ENCODE data around the gene MPST. TPM values are rescaled to one million over a fixed set of nuclear protein-coding genes. Genes with fewer than 3 reads are reported as not detected.
"Not testable (repeated sequence)": the region's sequence is repeated elsewhere in the genome, so short reads cannot be mapped to it uniquely, and the experiment has no call there.

The MPST gene
- total RNA-seq, 2 donors from 2014 or later: 6.4 to 12.3 TPM

- no peaks in the 10 kb centered on the region for H3K36me3 Mint-ChIP-seq (ENCODE audit: low read depth)
Measured at GRCh38 chr22:36988075-36988832, 31.3 kb upstream of the MPST start.

GRCh38 chr22:36989012-36989411 lies 30.5 kb upstream of the MPST start:
- H3K4me1 Mint-ChIP-seq; H3K4me3 Mint-ChIP-seq; ATAC-seq; H3K36me3 Mint-ChIP-seq (ENCODE audit: low read depth); DNase-seq; H3K27ac Mint-ChIP-seq: not testable (repeated sequence)
- peaks cover 14% of the 10 kb centered on the region for H3K9me3 ChIP-seq (ENCODE audit: control insufficient read depth, low read length, poor library complexity, severe bottlenecking)
- H3K27me3 Mint-ChIP-seq: peaks cover 43% of the 10 kb centered on the region

More at GRCh38 chr22:36988075-36988832, 31.3 kb upstream of the MPST start:
- peaks cover 14% of the 10 kb centered on the region for H3K9me3 ChIP-seq (ENCODE audit: control insufficient read depth, low read length, poor library complexity, severe bottlenecking)
- H3K4me3 Mint-ChIP-seq: no peak overlapping the region
- peaks cover 40% of the 10 kb centered on the region for H3K27me3 Mint-ChIP-seq
- no peak for ATAC-seq
- H3K27ac Mint-ChIP-seq: no peak overlapping the region
- no peaks in the 10 kb centered on the region for H3K4me1 Mint-ChIP-seq
- DNase-seq: no peak

GRCh38 chr22:36990457-36990856 lies 29.1 kb upstream of the MPST start:
- DNase-seq: no peak
- Mint-ChIP-seq H3K27ac (no peak overlapping the region), H3K4me1 (no peaks in the 10 kb centered on the region), H3K27me3 (peaks cover 54% of the 10 kb centered on the region), H3K4me3 (no peak overlapping the region), H3K36me3 (ENCODE audit: low read depth) (no peaks in the 10 kb centered on the region)
- ATAC-seq: no peak
- H3K9me3 ChIP-seq (ENCODE audit: control insufficient read depth, low read length, poor library complexity, severe bottlenecking): peaks cover 11% of the 10 kb centered on the region

- H3K4me3 Mint-ChIP-seq: no peak overlapping the region
- no peak for DNase-seq
- H3K36me3 Mint-ChIP-seq (ENCODE audit: low read depth): no peaks in the 10 kb centered on the region
- no peak overlapping the region for H3K27ac Mint-ChIP-seq
- H3K4me1 Mint-ChIP-seq: no peaks in the 10 kb centered on the region
- H3K27me3 Mint-ChIP-seq: peaks cover 57% of the 10 kb centered on the region
- no peak for ATAC-seq
- H3K9me3 ChIP-seq (ENCODE audit: control insufficient read depth, low read length, poor library complexity, severe bottlenecking): peaks cover 3% of the 10 kb centered on the region
Measured at GRCh38 chr22:36991206-36991605, 28.3 kb upstream of the MPST start.

GRCh38 chr22:36997746-36998145 lies 21.8 kb upstream of the MPST start:
- ATAC-seq (no peak), DNase-seq (no peak)
- Mint-ChIP-seq H3K27ac (no peak overlapping the region), H3K36me3 (ENCODE audit: low read depth) (no peaks in the 10 kb centered on the region), H3K4me1 (peaks cover 5% of the 10 kb centered on the region), H3K4me3 (no peak overlapping the region), H3K27me3 (peaks cover 56% of the 10 kb centered on the region)
- H3K9me3 ChIP-seq (ENCODE audit: control insufficient read depth, low read length, poor library complexity, severe bottlenecking): no peaks in the 10 kb centered on the region

- Mint-ChIP-seq H3K27ac (no peak overlapping the region), H3K4me3 (no peak overlapping the region), H3K4me1 (peaks cover 9% of the 10 kb centered on the region), H3K36me3 (ENCODE audit: low read depth) (no peaks in the 10 kb centered on the region), H3K27me3 (peaks cover 60% of the 10 kb centered on the region)
- DNase-seq (no peak), ATAC-seq (no peak)
- H3K9me3 ChIP-seq (ENCODE audit: control insufficient read depth, low read length, poor library complexity, severe bottlenecking): no peaks in the 10 kb centered on the region
Measured at GRCh38 chr22:36998620-36999351, 20.8 kb upstream of the MPST start.

GRCh38 chr22:36999463-36999862 lies 20.1 kb upstream of the MPST start:
- Mint-ChIP-seq H3K4me3 (no peak overlapping the region), H3K27ac (no peak overlapping the region), H3K4me1 (peaks cover 9% of the 10 kb centered on the region), H3K36me3 (ENCODE audit: low read depth) (peaks cover 2% of the 10 kb centered on the region), H3K27me3 (peaks cover 63% of the 10 kb centered on the region)
- H3K9me3 ChIP-seq (ENCODE audit: control insufficient read depth, low read length, poor library complexity, severe bottlenecking): no peaks in the 10 kb centered on the region
- DNase-seq: no peak
- ATAC-seq: no peak

GRCh38 chr22:37000676-37001534 lies 18.6 kb upstream of the MPST start:
- Mint-ChIP-seq H3K4me1 (peaks cover 9% of the 10 kb centered on the region), H3K4me3 (no peak overlapping the region), H3K27me3 (peaks cover 65% of the 10 kb centered on the region), H3K27ac (no peak overlapping the region), H3K36me3 (ENCODE audit: low read depth) (peaks cover 2% of the 10 kb centered on the region)
- H3K9me3 ChIP-seq (ENCODE audit: control insufficient read depth, low read length, poor library complexity, severe bottlenecking): no peaks in the 10 kb centered on the region
- ATAC-seq (no peak), DNase-seq (no peak)

GRCh38 chr22:37001826-37002225 lies 17.7 kb upstream of the MPST start:
- Mint-ChIP-seq H3K4me1 (peaks cover 9% of the 10 kb centered on the region), H3K36me3 (ENCODE audit: low read depth) (peaks cover 2% of the 10 kb centered on the region), H3K27me3 (peaks cover 71% of the 10 kb centered on the region), H3K4me3 (no peak overlapping the region), H3K27ac (no peak overlapping the region)
- DNase-seq (no peak), ATAC-seq (no peak)
- H3K9me3 ChIP-seq (ENCODE audit: control insufficient read depth, low read length, poor library complexity, severe bottlenecking): no peaks in the 10 kb centered on the region

- Mint-ChIP-seq H3K4me1 (peaks cover 8% of the 10 kb centered on the region), H3K36me3 (ENCODE audit: low read depth) (peaks cover 2% of the 10 kb centered on the region), H3K27ac (no peak overlapping the region), H3K4me3 (no peak overlapping the region), H3K27me3 (peaks cover 71% of the 10 kb centered on the region)
- no peaks in the 10 kb centered on the region for H3K9me3 ChIP-seq (ENCODE audit: control insufficient read depth, low read length, poor library complexity, severe bottlenecking)
- DNase-seq (no peak), ATAC-seq (no peak)
Measured at GRCh38 chr22:37002633-37003032, 16.9 kb upstream of the MPST start.

GRCh38 chr22:37007651-37008050 lies 11.9 kb upstream of the MPST start:
- peaks cover 11% of the 10 kb centered on the region for H3K4me1 Mint-ChIP-seq
- H3K4me3 Mint-ChIP-seq: no peak overlapping the region
- no peak for DNase-seq
- no peaks in the 10 kb centered on the region for H3K9me3 ChIP-seq (ENCODE audit: control insufficient read depth, low read length, poor library complexity, severe bottlenecking)
- peaks cover 2% of the 10 kb centered on the region for H3K36me3 Mint-ChIP-seq (ENCODE audit: low read depth)
- peaks cover 64% of the 10 kb centered on the region for H3K27me3 Mint-ChIP-seq
- no peak overlapping the region for H3K27ac Mint-ChIP-seq
- no peak for ATAC-seq

- H3K4me3 Mint-ChIP-seq: no peak overlapping the region
- H3K27ac Mint-ChIP-seq: no peak overlapping the region
- ATAC-seq (no peak), DNase-seq (no peak)
- H3K27me3 Mint-ChIP-seq: peaks cover 57% of the 10 kb centered on the region
- H3K36me3 Mint-ChIP-seq (ENCODE audit: low read depth): peaks cover 2% of the 10 kb centered on the region
- peaks cover 8% of the 10 kb centered on the region for H3K4me1 Mint-ChIP-seq
- no peaks in the 10 kb centered on the region for H3K9me3 ChIP-seq (ENCODE audit: control insufficient read depth, low read length, poor library complexity, severe bottlenecking)
Measured at GRCh38 chr22:37008365-37008764, 11.2 kb upstream of the MPST start.

- peaks cover 6% of the 10 kb centered on the region for H3K4me1 Mint-ChIP-seq
- H3K4me3 Mint-ChIP-seq: no peak overlapping the region
- H3K36me3 Mint-ChIP-seq (ENCODE audit: low read depth): no peaks in the 10 kb centered on the region
- ATAC-seq (no peak), DNase-seq (no peak)
- H3K27me3 Mint-ChIP-seq: peaks cover 46% of the 10 kb centered on the region
- H3K9me3 ChIP-seq (ENCODE audit: control insufficient read depth, low read length, poor library complexity, severe bottlenecking): no peaks in the 10 kb centered on the region
- H3K27ac Mint-ChIP-seq: no peak overlapping the region
Measured at GRCh38 chr22:37009490-37009889, 10.1 kb upstream of the MPST start.

Data from T-helper 17 cell (primary cell).